Measurements from ENCODE around the gene TAS2R60. TPM values are rescaled to one million over a fixed set of nuclear protein-coding genes. Genes with fewer than 3 reads are reported as not detected.

The TAS2R60 gene
- polyA plus RNA-seq, 1 donor (not counting 4 experiments of a cell fraction or from before 2014, with no cell fraction given): 0.17 TPM

GRCh38 chr7:143452495-143452894 is 9.2 kb downstream of the TAS2R60 start:
- H4K20me1 ChIP-seq (ENCODE audit: control insufficient read depth, extremely low read depth, insufficient read depth, low read length): no peaks in the 10 kb centered on the region
- no peak overlapping the region for H3K9ac ChIP-seq (ENCODE audit: control insufficient read depth, extremely low read depth, insufficient read depth, low read length)
- peaks cover 6% of the 10 kb centered on the region for H3K4me1 ChIP-seq (ENCODE audit: control insufficient read depth, extremely low read depth, insufficient read depth, low read length)
- no peak for TF ChIP-seq EZH2 (IDR thresholded peaks at IDR 0.05; ENCODE audit: low read length)
- no peak for TF ChIP-seq CTCF (optimal IDR thresholded peaks at IDR 0.05 in 1 of 3, IDR thresholded peaks at IDR 0.05 in 1 of 3, conservative IDR thresholded peaks at IDR 0.05 in 1 of 3; ENCODE audit: extremely low read depth in 1 of 3, insufficient read depth in 2 of 3, low read length in 3 of 3)
- dilution Hi-C loops (cut with MboI; ENCODE audit: extremely low pct_ligation_motif_present, low sequenced_read_pairs): no loop called here
- no peak for FAIRE-seq
- no peaks in the 10 kb centered on the region for H3K36me3 ChIP-seq (ENCODE audit: control insufficient read depth in 2 of 2, extremely low read depth in 1 of 2, insufficient read depth in 2 of 2, low read length in 2 of 2)
- H3K9me3 ChIP-seq (ENCODE audit: control insufficient read depth, low read depth, low read length): no peaks in the 10 kb centered on the region
- no peaks in the 10 kb centered on the region for H3K79me2 ChIP-seq (ENCODE audit: control insufficient read depth, insufficient read depth, low read length)
- H3K9me1 ChIP-seq (ENCODE audit: control insufficient read depth, extremely low read depth, insufficient read depth, low read length): no peaks in the 10 kb centered on the region
- DNase-seq (ENCODE audit: low read depth, low spot score): no peak
- H3K27me3 ChIP-seq (ENCODE audit: control insufficient read depth, extremely low read depth, insufficient read depth, low read length): no peaks in the 10 kb centered on the region
- no peak overlapping the region for H2AFZ ChIP-seq (ENCODE audit: control insufficient read depth, low read length)
- no peak overlapping the region for H3K4me3 ChIP-seq (ENCODE audit: control insufficient read depth in 2 of 3, extremely low read depth in 1 of 3, insufficient read depth in 2 of 3, low read depth in 1 of 3, low read length in 3 of 3)
- no peak overlapping the region for H3K4me2 ChIP-seq (ENCODE audit: control insufficient read depth, extremely low read depth, insufficient read depth, low read depth, low read length)
- H3K27ac ChIP-seq (ENCODE audit: control insufficient read depth, insufficient read depth, low read length): no peak overlapping the region

- no peak for TF ChIP-seq CTCF (optimal IDR thresholded peaks at IDR 0.05 in 1 of 3, IDR thresholded peaks at IDR 0.05 in 1 of 3, conservative IDR thresholded peaks at IDR 0.05 in 1 of 3; ENCODE audit: extremely low read depth in 1 of 3, insufficient read depth in 2 of 3, low read length in 3 of 3)
- TF ChIP-seq EZH2 (IDR thresholded peaks at IDR 0.05; ENCODE audit: low read length): no peak
- Histone ChIP-seq H3K4me2 (ENCODE audit: control insufficient read depth, extremely low read depth, insufficient read depth, low read depth, low read length) (no peak overlapping the region), H3K27ac (ENCODE audit: control insufficient read depth, insufficient read depth, low read length) (no peak overlapping the region), H3K36me3 (ENCODE audit: control insufficient read depth in 2 of 2, extremely low read depth in 1 of 2, insufficient read depth in 2 of 2, low read length in 2 of 2) (no peaks in the 10 kb centered on the region), H3K27me3 (ENCODE audit: control insufficient read depth, extremely low read depth, insufficient read depth, low read length) (no peaks in the 10 kb centered on the region), H3K9me1 (ENCODE audit: control insufficient read depth, extremely low read depth, insufficient read depth, low read length) (no peaks in the 10 kb centered on the region), H3K9me3 (ENCODE audit: control insufficient read depth, low read depth, low read length) (no peaks in the 10 kb centered on the region), H3K4me3 (ENCODE audit: control insufficient read depth in 2 of 3, extremely low read depth in 1 of 3, insufficient read depth in 2 of 3, low read depth in 1 of 3, low read length in 3 of 3) (no peak overlapping the region), H3K79me2 (ENCODE audit: control insufficient read depth, insufficient read depth, low read length) (no peaks in the 10 kb centered on the region), H4K20me1 (ENCODE audit: control insufficient read depth, extremely low read depth, insufficient read depth, low read length) (no peaks in the 10 kb centered on the region), H3K9ac (ENCODE audit: control insufficient read depth, extremely low read depth, insufficient read depth, low read length) (no peak overlapping the region), H3K4me1 (ENCODE audit: control insufficient read depth, extremely low read depth, insufficient read depth, low read length) (peaks cover 18% of the 10 kb centered on the region), H2AFZ (ENCODE audit: control insufficient read depth, low read length) (no peak overlapping the region)
- FAIRE-seq (no peak), DNase-seq (ENCODE audit: low read depth, low spot score) (no peak)
- dilution Hi-C loops (cut with MboI; ENCODE audit: extremely low pct_ligation_motif_present, low sequenced_read_pairs): no loop called here
Observed at GRCh38 chr7:143454091-143454680, 10.9 kb downstream of the TAS2R60 start.

All from keratinocyte (primary cell).